ENCODE data around the gene NPR3. TPM values are rescaled to one million over a fixed set of nuclear protein-coding genes. Genes with fewer than 3 reads are reported as not detected.

NPR3 gene
- polyA plus RNA-seq, 1 of the 3 experiments (the other 2 are of a cell fraction): 35.8 TPM

DNA sequence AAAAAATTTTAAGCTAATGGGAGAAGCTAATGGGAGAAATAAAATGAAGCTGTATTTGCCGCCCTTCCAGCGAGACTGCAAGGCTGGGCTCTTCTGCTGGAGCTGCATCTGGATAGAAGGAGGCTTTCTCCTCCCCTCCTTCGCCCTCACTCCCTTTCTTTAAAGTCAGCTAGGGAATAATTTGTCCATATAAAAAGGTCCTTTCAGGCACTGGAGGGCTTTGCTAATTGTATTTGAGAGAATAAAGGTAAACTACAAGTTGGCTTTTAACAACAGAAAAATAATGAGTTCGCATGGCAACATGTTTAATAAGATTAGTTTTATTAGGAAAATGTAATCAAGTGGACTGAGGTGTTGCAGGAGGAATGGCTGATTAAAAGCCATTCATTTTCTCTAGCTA, 41.3 kb downstream of the NPR3 start:
- Histone ChIP-seq H3K27me3 (ENCODE audit: insufficient read depth) (no peaks in the 10 kb centered on the region), H3K4me1 (ENCODE audit: control insufficient read depth in 1 of 2, insufficient read depth in 2 of 2, low read depth in 1 of 2, low read length in 1 of 2) (peaks cover 0 to 7% of the 10 kb centered on the region in 2 experiments; a peak in 2 of 4 replicates), H2AFZ (ENCODE audit: low read depth) (no peak overlapping the region), H3K27ac (ENCODE audit: low read depth in 2 of 2, low read length in 1 of 2) (peak overlapping the region in 1 of 2 experiments; percentile 75; a peak in 2 of 4 replicates), H3K9me2 (no peaks in the 10 kb centered on the region), H3K79me2 (ENCODE audit: insufficient read depth) (peaks cover 98% of the 10 kb centered on the region), H3K4me2 (0 out of 2 replicates have a peak overlapping the region, but pooled peaks have one; percentile 12), H3K9me3 (peaks cover 14% of the 10 kb centered on the region), H3K4me3 (ENCODE audit: low read depth in 2 of 2, low read length in 1 of 2) (no peak overlapping the region), H4K20me1 (ENCODE audit: insufficient read depth) (no peaks in the 10 kb centered on the region; the same call in 1 of the 2 replicates), H3F3A (replicated peaks; ENCODE audit: insufficient read depth) (peaks cover 25% of the 10 kb centered on the region), H3K9ac (peak overlapping the region; percentile 36; the same call in 1 of the 2 replicates), H3K36me3 (replicated peaks in 1 of 2; ENCODE audit: control insufficient read depth in 1 of 2, insufficient read depth in 2 of 2, low read length in 1 of 2) (peaks cover 0 to 72% of the 10 kb centered on the region in 2 experiments)
- WGBS (ENCODE audit: low lambda C conversion rate): 68% methylated on average over 4 of the region's 4 CpGs
- CTCF ChIA-PET: no interaction called here
- TF ChIP-seq PBX3 (IDR thresholded peaks at IDR 0.05) (no peak), MEF2A (IDR thresholded peaks at IDR 0.05; ENCODE audit: borderline replicate concordance, low read depth) (no peak)
- no peak for DNase-seq
- POLR2A ChIA-PET: no interaction called here

DNA sequence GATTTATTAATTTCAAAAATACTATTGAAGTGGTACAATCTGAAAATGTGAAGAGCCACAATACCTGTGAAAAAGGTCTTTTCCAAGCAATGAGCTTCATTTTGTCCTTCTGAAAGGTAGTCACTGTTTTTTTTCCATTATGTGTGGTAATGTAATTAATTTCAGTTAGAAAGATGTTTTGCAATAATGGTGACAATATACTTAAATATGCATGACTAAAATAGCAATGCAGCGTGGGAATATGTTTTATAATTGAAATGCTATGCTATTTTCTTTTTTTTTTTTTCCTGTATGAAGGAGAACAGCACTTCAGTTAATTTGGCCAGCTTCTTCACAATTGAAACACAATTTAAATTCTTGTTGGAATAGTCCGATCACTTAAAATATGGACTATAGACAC, 41.9 kb downstream of the NPR3 start:
- ChIA-PET CTCF (no interaction called here), POLR2A (no interaction called here)
- H3K27ac ChIP-seq (ENCODE audit: low read depth in 2 of 2, low read length in 1 of 2): peak overlapping the region in 1 of 2 experiments; percentile 75; a peak in 2 of 4 replicates

More for the DNA sequence above, 41.9 kb downstream of the NPR3 start:
- Histone ChIP-seq H3K4me1 (ENCODE audit: control insufficient read depth in 1 of 2, insufficient read depth in 2 of 2, low read depth in 1 of 2, low read length in 1 of 2) (peaks cover 0 to 7% of the 10 kb centered on the region in 2 experiments; a peak in 2 of 4 replicates), H3K9me3 (0 out of 2 replicates have a peak, but pooled peaks cover 8% of the 10 kb centered on the region), H3K79me2 (ENCODE audit: insufficient read depth) (peaks cover 98% of the 10 kb centered on the region), H4K20me1 (ENCODE audit: insufficient read depth) (no peaks in the 10 kb centered on the region; the same call in 1 of the 2 replicates), H3K36me3 (replicated peaks in 1 of 2; ENCODE audit: control insufficient read depth in 1 of 2, insufficient read depth in 2 of 2, low read length in 1 of 2) (peaks cover 0 to 65% of the 10 kb centered on the region in 2 experiments), H3K9ac (peak overlapping the region; percentile 36; the same call in 1 of the 2 replicates), H3K4me3 (ENCODE audit: low read depth in 2 of 2, low read length in 1 of 2) (no peak overlapping the region), H3K27me3 (ENCODE audit: insufficient read depth) (no peaks in the 10 kb centered on the region), H3F3A (replicated peaks; ENCODE audit: insufficient read depth) (peaks cover 20% of the 10 kb centered on the region), H2AFZ (ENCODE audit: low read depth) (no peak overlapping the region), H3K9me2 (no peaks in the 10 kb centered on the region), H3K4me2 (0 out of 2 replicates have a peak overlapping the region, but pooled peaks have one; percentile 29)
- TF ChIP-seq USF1 (IDR thresholded peaks at IDR 0.05; ENCODE audit: borderline replicate concordance, low read depth) (no peak), FOSL2 (IDR thresholded peaks at IDR 0.05; ENCODE audit: borderline replicate concordance, low read depth) (peak; percentile 24; the same call in 1 of the 2 replicates), EP300 (IDR thresholded peaks at IDR 0.05; ENCODE audit: borderline replicate concordance in 1 of 2, low read depth in 1 of 2, low read length in 1 of 2) (no peak), CHD2 (IDR thresholded peaks at IDR 0.05; ENCODE audit: low read length, partially characterized antibody) (no peak), PBX3 (IDR thresholded peaks at IDR 0.05) (no peak), JUND (IDR thresholded peaks at IDR 0.05) (no peak), MEF2A (IDR thresholded peaks at IDR 0.05; ENCODE audit: borderline replicate concordance, low read depth) (no peak)
- no peak for DNase-seq
- WGBS (ENCODE audit: low lambda C conversion rate): 37% methylated on average over 2 of the region's 2 CpGs
